GM21360 (cell line): Measurements from ENCODE around the gene PSMD1.

ENCODE experiments used
- ATAC-seq: cut with Tn5 transposase; IDR thresholded peaks from one replicate; pipeline ENCODE4 v1.9.1; 2021; ENCODE audit warnings: mild to moderate bottlenecking, moderate library complexity; ENCODE audit not compliant: unreplicated experiment

The PSMD1 gene

DNA sequence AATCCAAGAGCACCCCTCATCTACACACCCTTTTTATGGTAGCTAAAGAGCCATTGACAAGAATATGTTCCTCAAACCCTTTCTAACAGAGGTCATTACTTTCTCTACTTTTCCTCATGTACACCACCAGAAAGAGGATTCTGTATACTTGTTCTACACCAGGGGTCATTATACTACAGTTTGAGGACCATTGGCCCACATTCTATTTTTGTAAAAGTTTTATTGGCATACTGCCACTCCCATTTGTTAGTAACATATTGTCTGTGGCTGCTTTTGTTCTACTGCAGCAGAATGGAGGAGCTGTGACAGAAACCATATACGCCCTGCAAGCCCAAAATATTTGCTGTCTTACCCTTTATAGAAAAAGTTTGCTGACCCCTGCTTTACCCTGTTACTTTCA is 53.9 kb downstream of the PSMD1 start:
- no peak for ATAC-seq

DNA sequence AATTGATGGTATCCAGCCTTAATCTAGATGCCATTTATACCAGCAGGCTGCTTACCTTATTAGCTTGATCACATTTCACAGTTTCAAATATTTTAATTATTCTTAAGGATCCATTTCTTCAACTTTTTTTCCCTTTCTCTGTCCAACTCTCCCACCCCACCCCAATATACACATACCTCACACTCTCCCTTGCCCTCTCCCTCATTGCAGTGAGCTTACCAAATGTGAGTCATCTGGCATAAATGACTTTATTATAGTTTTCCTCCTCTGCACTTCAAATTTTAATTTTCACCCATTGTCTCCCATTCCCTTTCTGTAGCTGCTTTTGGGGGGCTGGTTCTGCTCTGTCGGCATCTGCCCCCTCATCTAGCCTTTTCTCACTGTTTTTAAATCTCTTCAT is 55.3 kb downstream of the PSMD1 start:
- no peak for ATAC-seq

DNA sequence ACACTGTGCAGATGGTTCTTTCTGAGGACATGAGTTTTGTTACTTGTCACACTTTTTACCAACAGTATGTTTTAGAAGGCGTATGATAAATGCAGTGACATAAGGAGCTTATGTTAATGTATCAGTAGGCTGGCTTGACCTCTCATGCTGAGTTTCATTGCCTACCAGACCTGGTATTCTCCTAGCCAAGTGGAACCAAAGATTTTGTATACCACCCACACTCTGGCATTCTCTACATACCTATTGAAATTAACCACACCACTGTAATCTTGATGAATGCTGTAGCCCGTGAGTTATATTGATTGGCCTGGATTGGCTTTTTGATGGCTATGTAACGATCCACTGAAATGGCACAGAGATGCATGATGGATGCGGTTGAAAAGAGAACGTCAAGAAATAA is 56.8 kb downstream of the PSMD1 start:
- ATAC-seq = no peak

DNA sequence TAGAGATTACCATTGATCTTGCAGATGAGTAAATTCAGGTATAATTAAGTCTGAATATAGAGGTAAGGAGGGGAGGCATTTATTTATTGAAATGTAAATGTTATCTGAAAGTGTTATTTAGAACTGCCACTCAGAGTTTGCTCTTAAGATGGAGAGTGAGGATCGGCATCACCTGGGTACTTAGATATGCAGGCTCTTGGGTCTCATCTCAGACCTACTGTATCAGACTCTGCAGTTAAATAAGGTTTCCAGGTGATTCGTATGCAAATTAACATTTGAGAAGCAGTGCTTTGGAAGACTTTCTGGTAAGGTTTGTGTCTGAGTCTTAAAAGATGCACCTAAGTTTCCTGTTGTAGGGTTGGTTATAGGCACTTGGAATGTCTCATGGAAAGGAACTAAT is 59.0 kb downstream of the PSMD1 start:
- ATAC-seq = no peak

DNA sequence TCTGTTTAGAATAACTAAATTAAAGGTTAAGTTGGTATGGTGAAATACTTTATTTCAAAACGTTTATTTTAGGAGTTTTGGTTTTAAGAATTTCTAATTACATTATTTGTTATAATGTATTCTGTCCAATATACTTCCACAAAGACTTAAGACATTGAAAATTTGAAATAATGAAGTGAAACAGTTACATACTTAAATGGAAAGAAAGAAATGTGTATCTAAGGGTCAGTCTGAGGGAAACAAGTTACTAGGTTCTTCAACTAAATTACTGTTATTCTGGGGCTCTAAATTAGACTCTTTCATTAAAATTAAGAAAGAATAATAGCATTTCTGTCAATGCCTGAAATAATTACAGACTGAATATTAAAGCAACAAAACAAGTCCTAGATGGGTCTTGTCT is 60.5 kb downstream of the PSMD1 start:
- ATAC-seq = no peak

DNA sequence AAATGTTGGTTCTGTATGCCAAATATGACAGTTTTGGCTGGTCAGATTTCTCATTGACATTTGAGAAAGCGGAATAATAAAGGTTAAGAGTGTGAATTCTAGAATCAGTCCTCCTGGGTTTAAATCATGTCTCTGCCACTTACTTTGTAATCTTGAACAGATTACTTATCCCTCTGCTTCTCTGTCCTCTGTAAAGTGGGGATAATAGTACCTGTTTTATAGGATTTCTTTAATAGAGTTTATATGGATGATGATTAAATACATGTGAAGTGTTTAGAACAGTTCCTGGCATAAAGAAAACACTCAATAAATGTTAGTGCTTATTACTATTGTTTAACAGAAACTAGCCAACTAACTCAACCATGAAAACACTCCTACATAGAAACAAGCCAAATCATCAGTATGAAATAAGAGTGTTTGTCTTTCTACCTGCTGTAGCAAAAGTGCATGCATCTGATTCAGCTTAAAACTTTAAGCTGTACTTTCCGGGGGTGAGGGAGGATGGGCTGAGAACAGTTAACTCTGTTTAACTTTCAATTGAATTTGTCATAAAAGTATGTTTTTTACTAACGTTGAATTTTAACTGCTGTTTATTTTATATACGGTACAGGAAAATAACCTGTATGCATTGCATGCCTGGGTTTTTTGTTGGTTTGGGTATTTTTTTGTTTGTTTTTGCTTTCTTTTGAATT is 61.4 kb downstream of the PSMD1 start:
- ATAC-seq = no peak

DNA sequence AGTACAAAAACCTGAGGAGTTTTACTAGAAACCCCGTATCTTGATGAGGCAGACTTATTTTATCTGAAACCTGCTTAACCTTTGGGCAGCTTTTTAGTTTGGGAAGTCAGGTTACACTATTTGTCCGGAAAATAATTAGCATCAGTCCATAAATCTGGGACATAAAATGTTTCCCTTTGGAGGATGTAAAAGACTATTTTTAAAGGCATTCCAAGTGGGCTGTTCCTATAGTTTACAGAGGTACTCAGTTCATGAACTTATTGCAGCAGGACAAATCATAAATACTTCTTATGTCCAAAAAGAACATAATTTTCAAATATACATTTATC is 61.9 kb downstream of the PSMD1 start:
- no peak for ATAC-seq

DNA sequence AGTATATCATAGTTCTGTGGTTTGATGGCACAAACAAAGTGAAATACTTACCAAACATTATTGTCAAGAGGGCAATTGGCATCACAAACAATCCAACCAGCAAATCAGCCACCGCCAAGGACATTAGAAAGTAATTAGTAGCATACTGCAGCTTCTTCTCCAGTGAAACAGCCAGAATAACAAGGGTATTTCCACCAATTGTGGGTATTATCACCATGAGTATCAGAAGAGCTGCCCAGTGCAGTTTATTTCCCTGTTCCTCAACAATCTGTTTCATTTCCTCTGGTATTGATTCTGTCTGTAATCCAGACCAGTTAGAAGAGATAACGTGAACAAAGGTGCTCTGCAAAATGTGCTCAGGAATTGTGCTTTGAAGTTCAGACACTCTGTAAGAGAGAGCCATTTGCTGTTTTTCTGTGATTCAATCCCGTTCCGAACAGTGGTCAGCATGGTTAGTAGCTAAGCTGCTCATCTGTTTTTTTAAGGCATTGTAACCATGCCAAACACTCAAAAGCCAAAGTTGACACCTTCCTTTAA is 66.8 kb downstream of the PSMD1 start:
- no peak for ATAC-seq

DNA sequence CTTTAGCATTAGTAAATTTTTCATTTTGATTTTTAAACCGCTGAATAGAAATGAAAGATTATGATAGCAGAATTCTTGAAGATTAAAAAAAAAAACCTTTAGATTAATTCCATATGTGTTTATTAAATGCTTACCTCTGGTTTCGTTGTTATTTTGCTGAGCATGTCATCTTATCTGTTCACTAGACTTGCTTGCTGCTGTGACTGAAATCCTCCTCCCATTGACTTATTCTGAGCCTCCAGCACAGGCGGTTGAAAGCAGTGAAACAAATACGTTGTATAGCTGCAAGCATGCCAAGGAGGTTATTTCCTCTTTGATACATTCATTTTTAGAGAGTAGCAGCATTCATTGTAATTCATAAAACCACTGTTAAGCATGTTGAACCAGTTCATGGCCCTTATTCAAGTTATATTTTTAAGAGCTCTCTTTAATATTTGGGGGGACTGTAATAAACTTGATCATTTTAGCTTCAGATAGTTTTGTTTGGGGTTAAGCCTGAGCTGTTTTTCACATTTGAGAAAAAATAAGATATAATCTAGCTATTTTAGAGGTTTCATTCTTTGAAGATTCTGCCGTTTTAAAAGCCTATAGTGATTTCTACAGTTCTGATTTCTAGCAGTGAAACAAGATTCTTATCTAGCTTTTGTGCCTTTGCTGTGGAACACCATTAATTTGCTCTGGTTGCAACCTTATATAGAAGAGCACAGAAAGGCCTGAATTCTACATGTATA is 68.3 kb downstream of the PSMD1 start, which contains the start of gene HTR2B:
Gene HTR2B, minus strand, starts transcription at position 205 of the 731 bp plus-strand sequence. CDS start 1,278 bp downstream, outside the sequence.
- no peak for ATAC-seq

DNA sequence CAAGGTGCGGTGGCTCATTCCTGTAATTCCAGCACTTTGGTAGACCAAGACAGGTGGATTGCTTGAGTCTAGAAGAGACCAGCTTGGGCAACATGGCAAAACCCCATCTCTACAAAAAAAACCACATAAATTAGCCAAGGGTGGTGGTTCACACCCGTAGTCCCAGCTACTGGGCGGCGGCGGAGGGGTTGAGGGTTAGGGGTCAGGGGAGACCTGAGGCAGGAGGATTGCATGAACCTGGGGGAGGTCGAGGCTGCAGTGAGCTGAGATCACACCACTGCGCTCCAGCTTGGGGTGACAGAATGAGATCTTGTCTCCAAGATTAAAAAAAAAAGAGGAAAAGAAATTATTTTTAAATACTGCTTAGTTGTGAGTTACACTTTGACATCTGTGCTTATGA is 69.5 kb downstream of the PSMD1 start:
- no peak for ATAC-seq

DNA sequence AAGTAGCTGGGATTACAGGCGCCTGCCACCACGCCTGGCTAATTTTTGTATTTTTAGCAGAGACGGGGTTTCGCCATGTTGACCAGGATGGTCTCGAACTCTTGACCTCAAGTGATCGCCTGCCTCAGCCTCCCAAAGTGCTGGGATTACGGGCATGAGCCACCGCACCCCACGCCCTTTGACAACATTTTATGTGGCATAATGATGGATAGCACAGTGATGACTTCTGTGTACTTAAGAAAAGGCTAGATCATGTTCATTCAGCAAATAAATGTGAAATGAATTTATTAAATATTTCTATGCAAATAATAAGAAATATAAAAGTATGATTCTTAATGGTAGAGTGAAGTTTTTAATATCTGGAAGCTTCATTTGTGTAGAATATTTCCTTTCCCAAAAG is 70.8 kb downstream of the PSMD1 start:
- no peak for ATAC-seq

DNA sequence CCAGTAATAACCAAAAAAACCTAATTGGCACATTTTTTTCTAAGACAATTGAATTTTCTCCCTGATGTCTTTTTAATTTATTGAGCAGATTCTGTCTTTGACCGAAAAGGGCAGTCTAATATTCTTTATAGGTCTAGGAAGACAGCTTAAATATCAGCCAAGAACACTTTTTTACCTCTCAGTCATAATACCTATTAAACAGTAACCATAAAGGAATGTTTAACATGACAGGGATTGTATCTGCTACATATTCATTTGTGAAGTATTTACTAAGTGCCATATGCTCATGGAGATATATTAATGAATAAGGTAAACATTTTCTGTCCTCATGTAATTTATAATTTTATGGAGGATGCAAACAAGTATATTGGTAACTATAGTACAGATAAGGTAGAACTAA is 71.3 kb downstream of the PSMD1 start:
- no peak for ATAC-seq

DNA sequence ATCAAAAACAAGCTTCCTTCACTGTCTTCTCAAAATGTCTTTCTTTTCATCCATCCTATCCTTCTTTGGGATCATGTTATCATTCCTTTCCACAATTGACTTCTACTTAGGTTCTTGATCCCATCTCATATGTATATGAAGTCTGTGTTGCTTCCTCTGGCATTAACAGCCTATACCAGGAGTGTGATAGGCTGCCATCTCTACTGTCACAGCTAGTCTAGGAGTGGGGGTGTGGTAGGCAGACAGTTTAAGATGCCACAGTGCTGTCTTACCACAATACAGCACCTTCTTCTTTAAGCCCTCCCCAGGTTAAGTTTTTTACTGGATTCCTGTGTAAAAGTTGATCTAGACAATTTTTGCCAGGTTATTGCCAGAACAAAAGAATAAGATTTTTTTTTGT is 71.9 kb downstream of the PSMD1 start:
- no peak for ATAC-seq

DNA sequence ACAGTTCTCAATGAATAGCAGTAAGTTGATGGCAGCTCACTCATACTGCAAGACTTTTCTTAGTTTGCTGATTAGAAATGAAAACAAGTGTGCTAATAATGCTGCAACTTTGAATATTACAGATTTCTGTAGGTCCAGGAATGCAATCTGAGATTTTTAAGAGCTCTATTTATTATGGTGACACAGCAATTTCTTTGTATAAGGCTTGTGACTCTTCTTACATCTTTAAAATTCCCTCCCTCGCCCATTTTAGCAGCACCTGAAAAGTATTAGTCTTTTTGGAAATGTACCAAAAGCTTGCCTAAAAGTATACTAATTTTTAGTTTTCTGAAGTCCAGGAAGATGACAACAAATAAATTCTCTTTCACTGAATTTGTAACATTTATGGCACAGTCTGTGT is 72.5 kb downstream of the PSMD1 start:
- ATAC-seq = no peak

DNA sequence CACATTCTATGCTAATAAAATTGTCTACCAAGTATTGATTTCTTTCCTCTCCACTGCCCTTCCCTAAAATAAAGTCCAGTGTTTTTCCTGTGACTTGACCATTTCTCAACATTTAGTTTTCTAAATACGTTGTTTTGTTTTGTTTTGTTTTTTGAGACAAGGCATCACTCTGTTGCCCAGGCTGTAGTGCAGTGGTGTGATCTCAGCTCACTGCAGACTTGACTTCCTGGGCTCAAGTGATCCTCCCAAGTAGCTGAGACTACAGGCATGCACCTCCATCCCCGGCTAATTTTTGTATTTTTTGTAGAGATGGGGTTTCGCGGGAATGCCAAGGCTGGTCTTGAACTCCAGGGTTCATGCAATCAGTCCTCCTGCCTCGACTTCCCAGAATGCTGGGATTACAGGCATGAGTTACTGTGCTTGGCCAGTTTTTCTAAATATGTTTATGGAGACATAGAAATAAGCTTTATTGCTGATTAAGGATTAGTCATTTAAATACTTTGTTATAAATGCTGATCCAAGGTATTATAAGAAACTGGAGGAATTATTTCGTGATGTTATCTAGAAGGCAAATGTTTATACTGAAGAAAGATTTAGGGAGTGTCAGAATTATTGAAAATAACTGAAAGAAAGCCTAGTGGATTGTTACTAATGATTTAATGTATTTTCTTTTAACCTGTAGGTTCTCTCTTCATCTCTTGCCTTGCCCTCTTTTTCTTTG is 73.8 kb downstream of the PSMD1 start:
- no peak for ATAC-seq

DNA sequence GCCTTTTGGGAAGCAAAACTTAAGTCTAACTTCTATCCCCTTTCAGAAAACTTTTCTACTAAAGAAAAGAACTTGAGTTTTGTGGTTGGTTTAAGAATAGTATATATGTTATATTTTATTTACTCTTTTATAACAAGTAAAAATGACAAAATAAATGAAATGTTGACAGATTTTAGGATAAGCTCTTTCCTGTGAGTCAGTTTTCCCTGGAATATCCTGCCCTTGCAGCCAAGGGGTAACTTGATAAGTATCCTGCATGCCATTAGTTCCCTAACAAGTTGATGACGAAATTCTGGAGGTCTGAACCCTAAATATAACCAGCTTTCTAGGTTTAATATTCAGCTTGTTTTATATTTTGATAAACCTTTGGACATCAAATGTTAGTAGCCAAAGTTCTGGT is 75.5 kb downstream of the PSMD1 start:
- ATAC-seq = no peak

DNA sequence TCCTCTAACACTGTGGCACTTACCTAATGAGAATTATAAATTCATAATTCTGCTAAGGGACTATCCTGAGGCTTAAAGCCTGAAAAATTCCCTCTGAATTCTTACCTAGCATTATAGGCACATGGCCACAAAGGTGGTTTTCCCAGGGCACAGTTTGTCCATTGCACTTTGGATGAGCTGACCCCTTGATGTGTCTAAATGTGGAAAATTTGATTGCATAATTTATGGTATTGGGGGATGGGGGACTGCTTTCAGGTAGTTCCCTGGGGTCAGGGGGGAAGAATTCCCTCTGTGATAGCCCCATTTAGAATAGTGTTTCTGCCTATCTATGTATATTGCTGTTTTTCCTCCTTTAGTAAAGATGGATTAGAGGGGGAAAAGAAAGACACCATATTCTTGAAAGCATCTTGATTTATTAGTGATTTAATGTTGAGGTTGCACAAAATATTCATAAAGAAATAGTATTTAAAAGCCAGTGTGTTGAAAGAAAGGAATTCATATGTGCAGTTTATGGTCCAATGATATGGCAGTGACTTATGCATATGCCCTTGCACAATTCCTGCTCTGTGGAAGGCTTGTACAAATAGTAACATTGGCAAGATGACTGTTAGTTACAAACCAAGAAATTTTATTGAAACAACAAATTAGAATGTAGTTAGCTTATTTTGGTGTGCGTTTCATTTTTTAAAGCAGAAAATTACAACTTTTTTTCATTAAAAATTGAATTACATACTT is 76.9 kb downstream of the PSMD1 start:
- no peak for ATAC-seq

DNA sequence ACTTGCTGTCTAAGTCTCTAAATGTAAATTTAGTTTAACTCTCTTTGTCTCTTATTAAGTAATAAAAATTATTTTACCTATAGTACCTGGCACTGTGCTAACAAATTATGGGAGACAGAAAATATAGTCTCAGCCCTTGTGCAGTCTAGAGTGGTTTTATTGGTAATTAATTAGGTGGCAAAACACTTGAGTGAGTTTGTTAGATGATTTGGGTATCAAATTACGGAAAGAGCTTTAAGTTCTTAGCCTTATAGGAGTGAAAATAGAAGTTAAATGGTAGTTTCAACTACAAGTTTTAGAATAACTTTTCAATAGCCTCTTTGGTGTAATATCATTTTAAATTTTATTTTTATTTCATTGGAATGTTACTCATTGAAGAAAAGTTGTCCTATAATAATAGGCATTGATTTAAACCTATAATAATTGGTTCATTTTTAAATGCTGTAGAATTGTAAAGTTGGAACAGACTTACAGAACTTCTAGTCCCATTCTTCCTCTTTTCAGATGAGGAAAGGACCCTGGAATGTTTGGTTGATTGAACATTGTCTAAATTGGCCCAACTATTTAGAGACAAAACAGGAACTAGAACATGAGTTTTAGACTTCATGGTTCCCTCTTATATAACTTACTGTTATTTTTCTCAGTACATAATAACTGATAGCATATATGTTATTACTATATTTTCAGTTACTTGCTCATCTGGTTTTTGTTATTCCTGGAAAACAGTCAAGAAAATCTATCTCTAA is 78.4 kb downstream of the PSMD1 start:
- no peak for ATAC-seq

DNA sequence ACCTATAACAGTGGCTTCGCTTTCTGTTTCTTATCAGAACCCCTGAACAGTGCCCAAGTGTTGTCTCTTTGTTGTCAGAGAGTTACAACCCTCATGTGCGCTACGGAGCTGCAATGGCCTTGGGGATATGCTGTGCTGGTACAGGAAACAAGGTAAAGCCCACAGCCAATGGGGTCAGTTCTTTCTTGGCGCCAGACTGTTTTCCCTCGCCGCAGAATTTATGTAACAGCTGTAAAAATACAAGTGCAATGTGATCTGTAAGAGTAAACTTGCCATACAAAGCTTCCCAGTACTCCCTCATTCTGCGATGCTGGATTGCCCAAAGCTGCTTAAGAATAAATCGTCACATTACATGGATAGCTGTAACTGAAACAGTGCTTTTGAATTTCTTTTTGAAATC is 82.0 kb downstream of the PSMD1 start:
- ATAC-seq = no peak

DNA sequence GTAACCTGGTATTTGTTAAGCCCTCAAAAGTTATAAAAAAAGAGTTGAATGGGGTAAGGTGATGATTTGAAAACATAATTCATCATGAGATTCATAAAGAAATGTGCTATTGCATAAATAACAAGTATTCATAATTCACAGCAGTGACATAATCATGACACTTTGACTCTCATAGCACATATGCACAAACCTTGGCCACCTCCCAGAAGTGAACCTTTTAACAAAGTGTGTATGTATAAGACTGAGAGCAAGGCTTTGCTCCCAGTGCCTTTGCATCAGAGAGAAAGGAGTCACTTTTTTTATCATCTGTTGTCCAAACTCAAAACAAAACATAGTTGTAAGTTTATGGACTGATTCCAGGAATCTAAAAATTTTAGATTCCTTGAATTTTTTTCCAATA is 83.1 kb downstream of the PSMD1 start:
- no peak for ATAC-seq
